ENCODE results near the gene EXOSC7.
A peak's percentile ranks its signal among the peaks of the same experiment; 100 is the strongest.
"Not testable (repeated sequence)": the region's sequence is repeated elsewhere in the genome, so short reads cannot be mapped to it uniquely, and the experiment has no call there.

Gene EXOSC7

GRCh38 chr3:45026038-45026437 lies 50.0 kb downstream of the EXOSC7 start, which contains the start of gene CLEC3B:
CLEC3B (plus strand) TSS chr3:45026303; CDS start chr3:45026363, 60 bp downstream.
- no peak for DNase-seq

DNA sequence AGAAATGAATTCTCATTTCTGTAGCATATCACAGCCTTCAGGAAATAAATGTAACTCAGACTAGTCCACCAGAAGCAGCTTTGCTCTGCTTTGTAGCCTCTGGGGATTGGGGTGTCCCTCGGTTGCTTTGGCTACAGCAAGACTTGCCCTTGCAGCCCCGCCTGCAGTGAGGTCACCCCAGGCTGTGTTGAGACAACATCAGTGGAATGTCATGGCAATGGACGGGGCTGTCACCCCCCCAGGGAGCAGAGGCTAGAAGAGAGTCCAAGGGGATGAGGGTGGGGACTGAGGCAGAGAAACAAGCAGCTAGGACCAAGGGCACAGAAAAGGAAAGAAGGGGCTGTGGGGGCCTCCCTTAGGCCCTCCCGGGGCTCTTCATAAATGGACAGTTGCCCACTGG lies 50.9 kb downstream of the EXOSC7 start:
- DNase-seq, result no peak

GRCh38 chr3:45027441-45027840 lies 51.4 kb downstream of the EXOSC7 start:
- no peak for DNase-seq

DNA sequence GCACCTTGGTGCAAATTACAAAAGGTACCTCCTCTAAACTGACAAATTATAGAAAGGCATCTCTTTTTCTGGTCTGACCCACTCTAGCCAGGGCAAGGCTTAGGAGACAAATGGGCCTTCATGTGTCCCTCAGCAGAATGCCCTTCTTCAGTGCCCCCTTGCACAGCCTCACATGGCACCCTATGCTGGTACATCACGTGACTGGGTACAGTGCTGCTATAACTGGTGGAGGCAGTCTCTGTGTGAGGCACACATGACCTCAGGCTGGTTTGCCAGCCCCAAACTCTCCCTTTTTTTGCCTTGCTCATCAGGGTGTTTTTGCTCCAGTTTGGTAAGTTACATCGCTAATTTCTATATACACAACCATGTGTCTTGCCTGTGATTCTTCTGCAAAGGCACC lies 53.2 kb downstream of the EXOSC7 start:
- no peak for DNase-seq

DNA sequence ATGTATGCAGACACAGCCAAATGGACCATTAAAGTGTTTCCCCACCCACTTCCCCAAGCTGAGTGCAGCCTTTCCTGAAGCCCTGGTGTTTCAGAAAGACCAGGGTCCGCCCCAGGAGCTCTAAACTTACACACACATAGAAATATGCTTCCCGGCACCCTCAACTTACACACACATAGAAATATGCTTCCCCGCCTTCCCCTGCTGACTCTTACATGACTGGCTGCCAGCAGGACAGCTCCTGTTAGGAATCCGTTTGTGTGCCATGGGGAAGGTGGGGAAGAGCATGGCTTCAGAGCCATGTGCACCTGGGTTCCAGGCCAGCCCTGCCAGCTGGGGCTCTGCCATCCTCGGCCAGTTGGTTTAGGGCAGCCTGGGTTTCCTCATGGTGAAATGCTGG lies 53.6 kb downstream of the EXOSC7 start:
- no peak for DNase-seq

DNA sequence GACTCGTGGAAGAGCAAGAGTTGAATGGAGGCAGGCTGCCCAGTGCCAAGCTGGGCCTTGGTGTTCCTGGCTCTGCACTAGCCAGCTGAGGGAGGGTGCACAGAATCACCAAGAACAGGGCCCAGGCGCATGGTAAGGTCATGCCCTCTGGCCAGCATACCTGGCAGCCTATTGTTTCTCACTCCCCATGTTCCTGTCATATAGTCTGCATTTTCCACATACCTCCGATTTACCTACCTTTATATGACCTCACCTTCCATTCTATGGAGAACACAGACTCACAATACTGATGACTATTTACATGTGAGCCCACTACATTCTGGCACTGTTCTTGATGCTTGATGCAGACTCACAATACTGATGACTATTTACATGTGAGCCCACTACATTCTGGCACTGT lies 55.5 kb downstream of the EXOSC7 start:
- no peak for DNase-seq

DNA sequence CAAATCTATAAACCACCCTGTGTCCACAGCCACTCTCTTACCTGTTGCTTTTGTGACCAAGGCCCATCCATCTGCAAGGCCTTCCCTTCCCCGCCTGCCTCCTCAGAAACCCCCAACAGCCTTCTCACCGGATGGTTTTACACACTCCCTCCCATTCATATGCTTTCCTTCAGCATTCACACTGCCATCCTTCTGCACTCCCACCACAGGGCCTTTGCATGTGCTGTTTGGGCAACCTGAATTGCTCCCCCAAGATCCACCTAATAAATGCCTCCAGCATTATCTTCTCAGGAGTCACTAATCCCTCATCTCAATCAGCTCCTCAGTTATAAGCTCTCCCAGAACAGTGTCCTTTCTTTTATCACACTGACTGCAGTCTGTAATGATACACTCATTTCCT lies 56.1 kb downstream of the EXOSC7 start:
- no peak for DNase-seq

DNA sequence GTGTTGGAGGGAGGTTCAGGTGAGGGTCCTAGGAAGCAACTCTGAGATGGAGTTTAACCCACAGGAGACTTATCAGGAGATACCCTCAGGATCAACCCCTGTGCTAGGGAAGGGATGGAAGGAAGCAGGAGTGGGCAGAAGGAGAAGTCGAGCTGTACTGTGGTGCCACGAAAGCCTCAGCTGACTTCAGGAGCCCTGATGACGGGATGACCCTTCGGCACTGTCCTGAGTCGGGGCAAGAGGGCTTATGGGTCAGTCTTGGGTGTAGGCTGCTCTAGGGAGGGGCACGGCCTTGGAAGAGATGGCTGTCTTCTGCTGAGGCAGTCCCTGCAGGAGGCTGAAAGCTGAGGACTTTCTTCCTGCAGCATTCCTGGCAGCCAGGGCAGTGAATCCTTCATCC lies 57.7 kb downstream of the EXOSC7 start:
- no peak for DNase-seq

DNA sequence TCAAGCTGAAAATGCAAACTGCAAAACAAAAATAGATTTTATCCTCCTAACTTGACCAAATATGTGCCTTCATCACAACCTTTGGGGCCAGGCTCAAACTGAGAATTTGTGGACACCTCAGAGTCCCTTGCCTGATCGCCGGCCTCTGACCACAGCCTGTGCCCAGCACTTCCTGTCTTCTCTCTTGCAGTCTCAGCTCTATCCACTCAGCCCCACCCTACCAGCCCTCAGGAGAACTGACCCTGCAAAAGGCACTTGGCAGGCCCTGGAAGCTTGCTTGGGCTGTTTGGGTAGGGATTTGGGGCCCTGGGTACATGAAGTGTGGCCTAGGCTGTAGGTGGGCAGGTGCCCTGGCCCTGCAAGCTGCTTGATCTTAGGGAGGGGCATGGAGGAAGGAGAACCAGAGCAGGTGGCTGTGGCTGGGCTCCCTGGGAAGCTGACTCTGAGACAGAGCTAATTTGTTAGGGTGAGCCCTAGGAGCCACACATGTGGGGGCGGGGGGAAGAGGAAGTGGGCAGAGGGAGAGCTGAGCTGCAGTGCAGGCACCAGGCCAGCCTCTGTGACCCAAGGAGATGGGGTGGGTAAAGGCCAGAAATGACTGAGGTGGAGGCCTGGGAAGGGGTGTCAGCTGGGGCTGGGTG lies 58.7 kb downstream of the EXOSC7 start:
- DNase-seq, result peak; percentile 48

DNA sequence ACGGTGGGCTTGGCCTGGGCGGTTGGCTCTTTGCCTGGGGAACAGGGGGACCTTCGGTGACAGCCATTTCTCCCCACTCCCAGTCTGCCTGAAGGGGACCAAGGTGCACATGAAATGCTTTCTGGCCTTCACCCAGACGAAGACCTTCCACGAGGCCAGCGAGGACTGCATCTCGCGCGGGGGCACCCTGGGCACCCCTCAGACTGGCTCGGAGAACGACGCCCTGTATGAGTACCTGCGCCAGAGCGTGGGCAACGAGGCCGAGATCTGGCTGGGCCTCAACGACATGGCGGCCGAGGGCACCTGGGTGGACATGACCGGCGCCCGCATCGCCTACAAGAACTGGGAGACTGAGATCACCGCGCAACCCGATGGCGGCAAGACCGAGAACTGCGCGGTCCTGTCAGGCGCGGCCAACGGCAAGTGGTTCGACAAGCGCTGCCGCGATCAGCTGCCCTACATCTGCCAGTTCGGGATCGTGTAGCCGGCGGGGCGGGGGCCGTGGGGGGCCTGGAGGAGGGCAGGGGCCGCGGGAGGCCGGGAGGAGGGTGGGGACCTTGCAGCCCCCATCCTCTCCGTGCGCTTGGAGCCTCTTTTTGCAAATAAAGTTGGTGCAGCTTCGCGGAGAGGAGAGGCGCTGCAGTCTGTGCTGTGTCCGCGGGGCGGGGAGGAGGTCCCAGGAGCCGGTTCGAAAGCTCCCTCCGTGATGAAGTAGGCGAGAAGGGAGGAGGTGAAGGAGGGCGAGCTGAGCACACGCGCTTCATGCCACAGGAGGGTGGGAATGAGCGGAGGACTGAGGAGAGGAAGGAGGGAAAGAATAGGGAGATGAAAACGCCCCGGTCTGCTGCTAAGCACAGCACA lies 59.6 kb downstream of the EXOSC7 start:
- peak; percentile 52 for DNase-seq

DNA sequence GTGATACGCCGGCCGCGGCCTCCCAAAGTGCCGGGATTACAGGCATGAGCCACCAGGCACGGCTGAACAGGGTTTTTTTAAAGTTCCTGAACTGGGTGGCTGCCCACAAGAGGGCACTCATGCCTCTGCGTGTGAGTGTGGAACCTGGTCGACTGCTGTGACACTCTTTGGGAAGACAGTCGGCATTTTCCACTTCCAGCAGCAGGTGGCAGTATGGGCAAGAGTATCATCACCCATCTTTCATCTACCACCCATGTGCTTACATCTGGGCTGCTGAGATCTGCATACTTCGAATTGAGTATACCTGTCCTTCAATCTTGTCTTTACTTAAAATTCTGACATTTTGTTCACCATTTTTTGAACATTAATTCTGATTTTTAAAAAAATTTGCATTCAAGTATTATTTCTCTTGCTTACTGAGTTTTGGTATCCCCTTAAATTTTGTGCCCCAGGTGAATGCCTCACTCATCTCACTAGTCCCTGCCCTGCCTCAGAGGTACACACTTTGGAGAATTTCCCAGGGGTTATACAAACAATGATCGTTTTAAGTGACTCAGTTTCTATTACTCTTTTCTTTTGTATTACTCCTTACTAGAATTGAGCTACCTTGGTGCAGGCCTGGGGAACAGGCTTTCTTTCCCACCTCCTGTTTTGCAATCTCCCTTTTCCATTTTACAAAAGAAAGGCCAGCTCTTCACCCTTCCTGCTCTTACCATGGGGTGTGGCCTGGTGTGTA lies 61.8 kb downstream of the EXOSC7 start:
- peak; percentile 93 for DNase-seq

DNA sequence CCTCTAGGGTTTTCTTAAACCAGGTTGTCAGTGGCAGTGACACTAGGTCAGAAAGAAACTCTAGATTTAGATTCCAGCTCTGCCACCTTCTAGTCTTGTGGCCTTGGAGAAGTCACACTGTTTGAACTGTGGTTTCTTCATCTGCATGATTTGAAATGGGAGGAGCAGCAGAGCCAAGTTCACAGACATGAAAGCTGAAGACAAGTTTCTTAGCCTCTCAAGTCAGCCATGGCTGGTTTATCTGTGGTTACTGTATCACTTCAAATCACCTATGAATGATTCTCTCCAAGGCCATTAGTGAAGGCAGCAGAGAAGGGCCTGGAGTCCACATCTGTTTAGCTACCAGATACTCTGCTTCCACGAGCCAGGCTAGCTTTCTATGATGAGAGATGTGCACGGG lies 65.6 kb downstream of the EXOSC7 start:
- no peak for DNase-seq

DNA sequence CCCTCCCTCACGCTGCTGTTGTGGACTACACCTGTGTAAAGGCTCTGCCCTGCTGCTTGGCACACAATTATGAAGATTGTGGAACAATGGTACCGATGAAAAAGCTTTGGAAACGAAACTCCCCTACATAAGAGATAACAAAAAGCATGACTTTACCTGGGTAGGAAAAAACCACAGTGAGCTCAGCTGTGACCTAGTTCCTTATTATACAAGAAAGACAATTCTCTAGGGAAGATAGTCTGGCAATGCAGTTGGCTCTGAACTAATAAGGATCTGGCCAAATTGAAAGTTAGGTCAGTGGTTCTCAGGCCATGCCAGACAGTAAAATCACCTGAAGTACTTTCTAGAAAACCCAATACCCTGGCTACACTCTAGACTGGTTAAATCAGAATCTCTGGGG lies 66.1 kb downstream of the EXOSC7 start:
- no peak for DNase-seq

GRCh38 chr3:45043728-45044299 lies 67.8 kb downstream of the EXOSC7 start:
- DNase-seq, result no peak

DNA sequence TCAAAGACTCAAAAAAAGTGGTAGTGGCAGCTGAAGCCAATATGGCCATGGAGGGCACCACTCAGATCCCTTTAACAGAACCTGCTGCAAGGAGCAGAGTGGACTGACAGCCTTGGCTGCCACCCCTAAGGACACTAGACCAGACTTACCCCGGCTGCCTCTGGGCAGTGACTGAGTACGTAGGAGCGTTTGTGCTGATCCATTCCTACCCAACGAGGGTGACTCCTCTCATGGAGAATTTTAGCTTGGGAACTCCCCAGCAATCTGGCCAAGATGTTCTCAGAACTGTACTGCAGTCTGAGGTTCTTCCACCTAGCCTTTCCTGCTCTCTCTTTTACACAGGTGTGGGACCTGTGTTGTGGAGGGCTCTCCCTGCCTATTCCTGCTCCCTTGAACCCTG lies 72.2 kb downstream of the EXOSC7 start:
- no peak for DNase-seq

DNA sequence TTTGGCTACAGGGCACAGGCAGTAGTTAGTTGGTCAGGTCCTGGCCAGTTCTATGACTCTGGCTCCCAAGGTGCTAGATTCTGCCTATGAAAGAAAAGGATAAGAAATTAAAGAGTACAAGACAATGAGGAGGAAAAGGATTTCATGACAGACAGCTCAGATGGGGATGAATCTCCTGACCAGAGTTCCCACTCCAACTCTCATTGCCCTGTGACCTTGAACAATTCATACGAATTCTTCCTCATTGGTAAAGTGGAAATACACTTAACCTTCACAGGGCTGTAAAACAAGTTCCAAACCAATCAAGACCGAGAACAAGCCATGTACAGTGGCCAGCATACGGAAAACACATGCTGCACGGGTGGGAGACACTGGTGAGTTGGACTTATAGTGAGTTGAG lies 73.8 kb downstream of the EXOSC7 start:
- no peak for DNase-seq

GRCh38 chr3:45051685-45052084 lies 75.6 kb downstream of the EXOSC7 start:
- no peak for DNase-seq

- not testable (repeated sequence) for DNase-seq
Observed at GRCh38 chr3:45053805-45054195, 77.8 kb downstream of the EXOSC7 start.

- DNase-seq, result no peak
Observed at GRCh38 chr3:45054196-45054857, 78.3 kb downstream of the EXOSC7 start.

- DNase-seq, result no peak
Observed at GRCh38 chr3:45055032-45055410, 79.0 kb downstream of the EXOSC7 start.

- DNase-seq, result peak; percentile 12
Observed at GRCh38 chr3:45055411-45056143, 79.5 kb downstream of the EXOSC7 start.
